B cell (primary cell): Measurements from ENCODE around the gene C6orf132. TPM values are rescaled to one million over a fixed set of nuclear protein-coding genes. Genes with fewer than 3 reads are reported as not detected.

Source experiments
- ATAC-seq: fragments of 200-7000 bp; cut with Tn5 transposase; one replicate; pipeline ENCODE4 v1.10.0; 2021; ENCODE audit warnings: low read depth, mild to moderate bottlenecking, moderate number of reproducible peaks, moderate library complexity
- CTCF ChIA-PET: fragments of 350-600 bp; sonication (Branson Sonifier 250); formaldehyde crosslinking; loops from one replicate; lab custom pipeline; 2021; ENCODE audit warnings: antibody characterized with exemption, inconsistent platforms; lab: Charles Lee
- POLR2A ChIA-PET: fragments of 350-600 bp; sonication (Branson Sonifier 250); formaldehyde crosslinking; loops from one replicate; lab custom pipeline; 2021; ENCODE audit warnings: antibody characterized with exemption; lab: Charles Lee
- DNase-seq: peaks from one replicate; pipeline ENCODE4 v3.0.0; 2013
- H2AFZ ChIP-seq: 2 replicates; pipeline ENCODE4 v1.6.1; 2012; ENCODE audit warnings: mild to moderate bottlenecking, low read depth, low read length; ENCODE audit not compliant: insufficient read depth, poor library complexity, severe bottlenecking
- H3K27ac ChIP-seq, 2 donors: 1 replicate in 1 of 2; 2 replicates in 1 of 2; pipeline ENCODE4 v1.5.1; 2012 to 2013; ENCODE audit warnings: low read length in 2 of 2, mild to moderate bottlenecking in 2 of 2, moderate library complexity in 1 of 2
- H3K27me3 ChIP-seq, 4 experiments: fragments of 200-600 bp in 1 of 4; sonication (generic) in 1 of 4; replicated peaks in 1 of 4; 1 replicate in 2 of 4; 2 replicates in 2 of 4; pipeline versions ENCODE4 v1.6.1 to v1.7.0; 2013 to 2016; ENCODE audit warnings: low read length in 3 of 4, mild to moderate bottlenecking in 2 of 4, mixed read lengths in 1 of 4, moderate library complexity in 1 of 4; ENCODE audit not compliant: insufficient read depth in 4 of 4, control insufficient read depth in 3 of 4; ENCODE audit errors: control extremely low read depth in 1 of 4
- H3K36me3 ChIP-seq, 2 experiments: replicated peaks in 1 of 2; 1 replicate in 1 of 2; 2 replicates in 1 of 2; pipeline versions ENCODE4 v1.6.1 to v1.7.1; 2013; ENCODE audit warnings: low read length in 1 of 2; ENCODE audit not compliant: insufficient read depth in 2 of 2, control insufficient read depth in 1 of 2; ENCODE audit errors: control extremely low read depth in 1 of 2, extremely low read depth in 1 of 2
- H3K4me1 ChIP-seq, 2 donors: fragments of 200-600 bp in 1 of 2; sonication (generic) in 1 of 2; 1 replicate in 1 of 2; 2 replicates in 1 of 2; pipeline versions ENCODE4 v1.5.1 to v1.6.1; 2013 to 2017; ENCODE audit warnings: low read length in 2 of 2; ENCODE audit not compliant: control insufficient read depth in 2 of 2, insufficient read depth in 2 of 2
- H3K4me2 ChIP-seq: replicated peaks from 2 replicates; pipeline ENCODE3; 2012; ENCODE audit warnings: mild to moderate bottlenecking, low read depth, low read length; ENCODE audit not compliant: poor library complexity, severe bottlenecking
- H3K4me3 ChIP-seq, 5 experiments: fragments of 200-600 bp in 1 of 5; sonication (generic) in 1 of 5; 1 replicate in 3 of 5; 2 replicates in 2 of 5; pipeline versions ENCODE4 v1.5.1 to v1.7.0; 2011 to 2016; ENCODE audit warnings: low read length in 4 of 5, mild to moderate bottlenecking in 4 of 5, low read depth in 2 of 5, control low read depth in 1 of 5, moderate library complexity in 1 of 5; ENCODE audit not compliant: insufficient read depth in 1 of 5; ENCODE audit errors: control extremely low read depth in 1 of 5, extremely low read depth in 1 of 5
- H3K79me2 ChIP-seq: fragments of 200-600 bp; sonication (generic); one replicate; pipeline ENCODE4 v1.6.0; 2016; ENCODE audit warnings: low read length; ENCODE audit not compliant: control insufficient read depth, insufficient read depth
- H3K9ac ChIP-seq: fragments of 200-600 bp; sonication (generic); 2 replicates; pipeline ENCODE4 v1.6.1; 2017; ENCODE audit warnings: mild to moderate bottlenecking, low read length, moderate library complexity
- H3K9me3 ChIP-seq, 3 donors: one replicate each; pipeline versions ENCODE4 v1.6.1 to v1.7.1; 2013; ENCODE audit warnings: low read length in 2 of 3; ENCODE audit not compliant: control insufficient read depth in 2 of 3, insufficient read depth in 1 of 3; ENCODE audit errors: control extremely low read depth in 1 of 3
- H4K20me1 ChIP-seq: 2 replicates; pipeline ENCODE4 v1.6.0; 2012; ENCODE audit warnings: mild to moderate bottlenecking, low read length; ENCODE audit not compliant: insufficient read depth, control insufficient read depth, poor library complexity, severe bottlenecking
- H3K27ac Mint-ChIP-seq: one replicate; pipeline ENCODE4 v1.8.0; 2021; ENCODE audit warnings: mixed read lengths
- H3K27me3 Mint-ChIP-seq: one replicate; pipeline ENCODE4 v1.8.0; 2021; ENCODE audit warnings: mixed read lengths
- H3K4me1 Mint-ChIP-seq: one replicate; pipeline ENCODE4 v1.8.0; 2021; ENCODE audit warnings: mixed read lengths
- H3K4me3 Mint-ChIP-seq: one replicate; pipeline ENCODE4 v1.8.0; 2021; ENCODE audit warnings: mixed read lengths
- H3K9me3 Mint-ChIP-seq: one replicate; pipeline ENCODE4 v1.8.0; 2022; ENCODE audit warnings: mixed read lengths; ENCODE audit not compliant: insufficient read depth
- CTCF ChIP-seq: fragments of 200-600 bp; IDR thresholded peaks from one replicate; pipeline ENCODE4 v1.8.0; 2022; ENCODE audit warnings: antibody characterized with exemption, mild to moderate bottlenecking
- EZH2 ChIP-seq: IDR thresholded peaks from 2 replicates; pipeline ENCODE4 v1.6.1; 2012; ENCODE audit warnings: borderline replicate concordance, low read depth, mild to moderate bottlenecking, moderate library complexity, low read length; ENCODE audit not compliant: insufficient read depth, poor library complexity, severe bottlenecking
- WGBS: methylation state at CpG from one replicate; pipeline ENCODE4 v1.1.5; 2013; ENCODE audit warnings: missing lambda C conversion rate; ENCODE audit not compliant: insufficient coverage; 5-methylcytosine and 5-hydroxymethylcytosine counted together
- intact Hi-C: fragments of 100-400 bp; cut with micrococcal nuclease; formaldehyde crosslinking; loops from one replicate; pipeline ENCODE4 v1.10.0; 2022
- polyA plus RNA-seq: library from polyadenylated mRNA; depleted of rRNA; stranded (reverse); fragments of >200 nt; gene quantifications from 2 replicates; pipeline ENCODE4 v1.2.3, GENCODE V29; 2012
- total RNA-seq, 2 donors: library from RNA; stranded (reverse); fragments of 120-200 nt in 1 of 2; gene quantifications; 1 replicate in 1 of 2; 2 replicates in 1 of 2; pipeline versions ENCODE4 v1.2.3 to v1.2.4, GENCODE V29; 2013 to 2022

The C6orf132 gene
- total and polyA plus RNA-seq, 2 donors (not counting 1 experiment from before 2014, with no cell fraction given) = 0.05 TPM; not detected in 1

GRCh38 chr6:42125231-42125630 lies 17.2 kb downstream of the C6orf132 start:
- Histone ChIP-seq H3K9me3 (no peaks in the 10 kb centered on the region), H3K36me3 (no peaks in the 10 kb centered on the region), H3K4me3 (no peak overlapping the region), H3K4me1 (no peaks in the 10 kb centered on the region), H3K79me2 (no peaks in the 10 kb centered on the region), H2AFZ (no peak overlapping the region), H4K20me1 (no peaks in the 10 kb centered on the region), H3K4me2 (no peak overlapping the region), H3K9ac (no peak overlapping the region), H3K27ac (no peak overlapping the region), H3K27me3 (peaks cover 0 to 4% (median 0%) of the 10 kb centered on the region in 4 experiments)
- POLR2A ChIA-PET = no interaction called here
- TF ChIP-seq EZH2 (no peak), CTCF (no peak)
- CTCF ChIA-PET = no interaction called here
- H3K4me1 Mint-ChIP-seq = no peaks in the 10 kb centered on the region
- DNase-seq = no peak
- no peaks in the 10 kb centered on the region for H3K9me3 Mint-ChIP-seq
- no peak overlapping the region for H3K27ac Mint-ChIP-seq
- ATAC-seq = no peak
- H3K4me3 Mint-ChIP-seq = no peak overlapping the region
- intact Hi-C loops = no loop called here
- 79% methylated on average over 12 of the region's 14 CpGs for WGBS
- peaks cover 3% of the 10 kb centered on the region for H3K27me3 Mint-ChIP-seq

- no peak overlapping the region for H3K4me3 Mint-ChIP-seq
- Histone ChIP-seq H3K9ac (no peak overlapping the region), H3K4me1 (no peaks in the 10 kb centered on the region), H3K36me3 (no peaks in the 10 kb centered on the region), H3K79me2 (no peaks in the 10 kb centered on the region), H3K9me3 (no peaks in the 10 kb centered on the region), H3K27me3 (no peaks in the 10 kb centered on the region), H3K4me2 (no peak overlapping the region), H3K4me3 (no peak overlapping the region), H3K27ac (no peak overlapping the region), H2AFZ (no peak overlapping the region), H4K20me1 (no peaks in the 10 kb centered on the region)
- H3K4me1 Mint-ChIP-seq = no peaks in the 10 kb centered on the region
- no peak overlapping the region for H3K27ac Mint-ChIP-seq
- no peaks in the 10 kb centered on the region for H3K9me3 Mint-ChIP-seq
- ChIA-PET CTCF (no interaction called here), POLR2A (no interaction called here)
- intact Hi-C loops = no loop called here
- no peak for TF ChIP-seq EZH2
- no peak for TF ChIP-seq CTCF
- no peak for DNase-seq
- WGBS = 84% methylated on average over 6 of the region's 9 CpGs
- ATAC-seq = no peak
- H3K27me3 Mint-ChIP-seq = no peaks in the 10 kb centered on the region
Observed at GRCh38 chr6:42124223-42124836, 18.1 kb downstream of the C6orf132 start.
